Vagina (tissue), 2 donors: Measurements from ENCODE around the gene BCL2L13.

Source experiments
- POLR2A ChIP-seq, 2 donors: fragments of 450-650 bp; IDR thresholded peaks; one replicate each; pipeline ENCODE4 v1.6.1; 2017; ENCODE audit warnings: antibody characterized with exemption in 2 of 2, mild to moderate bottlenecking in 2 of 2, moderate library complexity in 2 of 2
- POLR2AphosphoS5 ChIP-seq, 2 donors: sonication (generic); formaldehyde crosslinking; IDR thresholded peaks; one replicate each; pipeline ENCODE4 v1.9.0; 2017; ENCODE audit warnings: antibody characterized with exemption in 2 of 2, mild to moderate bottlenecking in 2 of 2, low read depth in 1 of 2; ENCODE audit not compliant: insufficient read depth in 1 of 2
- TF ChIP-seq, protein P1 (sequence below), 3 experiments: fragments of 450-650 bp in 2 of 3; fragments of 200-600 bp in 1 of 3; sonication (generic) in 1 of 3; IDR thresholded peaks; one replicate each; pipeline ENCODE4 v1.5.1; 2017 to 2019; ENCODE audit warnings: antibody characterized with exemption in 3 of 3, mild to moderate bottlenecking in 2 of 3, moderate library complexity in 2 of 3

DNA sequence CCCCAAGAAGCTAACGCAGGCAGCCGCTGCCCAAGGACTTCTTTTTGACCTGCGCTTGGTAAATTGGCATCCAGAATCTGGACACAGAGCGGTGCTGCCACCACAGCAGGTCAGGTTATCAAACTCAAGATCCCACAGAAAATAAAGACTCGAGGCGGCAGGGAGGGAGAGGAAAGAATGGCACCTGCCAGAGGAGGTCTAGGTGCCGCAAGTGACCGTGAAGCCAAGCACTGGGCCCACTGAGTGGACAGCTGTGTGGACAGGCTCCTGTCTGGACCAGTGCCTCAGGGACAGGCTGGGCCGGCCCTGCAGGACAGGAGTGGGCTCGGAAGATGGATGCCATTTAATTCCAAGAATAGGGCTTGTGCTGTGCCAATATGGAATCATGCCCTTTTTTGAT lies 108.4 kb downstream of the BCL2L13 start:
- TF ChIP-seq, protein P1, sequence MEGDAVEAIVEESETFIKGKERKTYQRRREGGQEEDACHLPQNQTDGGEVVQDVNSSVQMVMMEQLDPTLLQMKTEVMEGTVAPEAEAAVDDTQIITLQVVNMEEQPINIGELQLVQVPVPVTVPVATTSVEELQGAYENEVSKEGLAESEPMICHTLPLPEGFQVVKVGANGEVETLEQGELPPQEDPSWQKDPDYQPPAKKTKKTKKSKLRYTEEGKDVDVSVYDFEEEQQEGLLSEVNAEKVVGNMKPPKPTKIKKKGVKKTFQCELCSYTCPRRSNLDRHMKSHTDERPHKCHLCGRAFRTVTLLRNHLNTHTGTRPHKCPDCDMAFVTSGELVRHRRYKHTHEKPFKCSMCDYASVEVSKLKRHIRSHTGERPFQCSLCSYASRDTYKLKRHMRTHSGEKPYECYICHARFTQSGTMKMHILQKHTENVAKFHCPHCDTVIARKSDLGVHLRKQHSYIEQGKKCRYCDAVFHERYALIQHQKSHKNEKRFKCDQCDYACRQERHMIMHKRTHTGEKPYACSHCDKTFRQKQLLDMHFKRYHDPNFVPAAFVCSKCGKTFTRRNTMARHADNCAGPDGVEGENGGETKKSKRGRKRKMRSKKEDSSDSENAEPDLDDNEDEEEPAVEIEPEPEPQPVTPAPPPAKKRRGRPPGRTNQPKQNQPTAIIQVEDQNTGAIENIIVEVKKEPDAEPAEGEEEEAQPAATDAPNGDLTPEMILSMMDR (IDR thresholded peaks at IDR 0.05), result no peak
- TF ChIP-seq POLR2AphosphoS5 (IDR thresholded peaks at IDR 0.05; ENCODE audit: insufficient read depth in 1 of 2, low read depth in 1 of 2) (no peak), POLR2A (IDR thresholded peaks at IDR 0.05) (no peak)
